ENCODE results near the gene GPRC6A.

Gene GPRC6A

DNA sequence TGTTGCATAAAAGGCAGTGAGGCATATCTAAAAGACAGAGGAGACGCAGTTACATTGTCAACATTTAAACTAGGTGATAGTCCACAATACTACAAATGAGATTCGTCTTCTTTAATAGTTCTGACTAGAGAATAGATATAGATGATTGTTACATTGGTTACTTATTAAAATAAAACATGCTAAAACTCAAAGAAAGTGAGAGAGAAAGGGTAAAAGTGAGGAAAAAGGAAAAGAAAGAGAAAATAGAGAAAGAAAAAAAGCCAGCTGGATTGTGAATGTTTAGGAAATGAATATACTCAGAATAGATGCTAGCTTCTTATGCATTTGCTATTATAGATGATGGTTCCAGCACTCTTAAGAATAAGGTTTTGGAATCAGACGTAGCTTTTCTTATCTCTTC is 35.7 kb downstream of the GPRC6A start:
- no peak for DNase-seq

DNA sequence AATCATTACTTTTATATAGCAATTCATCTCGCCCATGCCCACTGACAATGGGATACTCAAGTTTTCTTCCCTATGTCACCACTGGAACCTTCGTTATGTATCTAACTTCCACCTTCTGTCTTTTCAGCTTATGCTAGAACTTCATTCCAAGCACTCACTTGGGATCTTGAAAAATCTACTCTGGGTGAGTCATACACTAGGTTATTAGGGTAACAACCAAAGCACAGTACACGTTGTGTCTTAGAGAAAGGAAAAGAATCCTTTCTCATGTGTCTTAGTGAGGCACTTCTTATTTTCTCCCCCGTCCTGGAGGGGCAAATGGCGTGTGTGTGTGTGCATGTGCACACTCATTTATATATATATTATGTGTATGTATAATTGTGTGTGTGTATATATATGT is 45.0 kb downstream of the GPRC6A start:
- DNase-seq = no peak

DNA sequence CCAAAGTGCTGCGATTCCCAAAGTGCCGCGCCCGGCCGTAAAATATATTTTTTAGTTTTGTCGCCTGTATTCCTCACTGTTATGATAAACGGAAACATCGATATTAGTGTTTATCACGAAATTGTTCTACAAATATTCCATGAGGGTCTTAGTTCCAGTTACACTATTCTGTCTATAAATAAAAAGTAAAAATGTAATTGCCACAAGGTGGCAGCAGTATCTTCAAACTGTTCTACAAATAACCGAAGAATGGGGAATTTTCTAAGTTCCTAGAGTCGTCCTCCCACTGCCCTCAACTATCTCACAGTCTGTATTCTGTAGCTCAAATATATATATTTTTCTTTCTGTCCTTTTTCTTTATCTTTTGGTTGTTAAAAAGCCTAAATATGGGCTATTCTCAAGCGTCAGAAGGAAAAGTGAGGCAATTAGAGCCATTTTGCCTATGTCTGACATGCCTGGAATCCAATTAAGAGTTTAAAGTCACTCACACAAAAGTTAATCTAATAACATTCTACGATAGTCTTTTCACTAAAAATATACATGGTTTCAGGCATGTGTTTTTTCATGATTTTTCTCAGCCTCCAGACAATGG is 49.2 kb downstream of the GPRC6A start:
- no peak for DNase-seq

DNA sequence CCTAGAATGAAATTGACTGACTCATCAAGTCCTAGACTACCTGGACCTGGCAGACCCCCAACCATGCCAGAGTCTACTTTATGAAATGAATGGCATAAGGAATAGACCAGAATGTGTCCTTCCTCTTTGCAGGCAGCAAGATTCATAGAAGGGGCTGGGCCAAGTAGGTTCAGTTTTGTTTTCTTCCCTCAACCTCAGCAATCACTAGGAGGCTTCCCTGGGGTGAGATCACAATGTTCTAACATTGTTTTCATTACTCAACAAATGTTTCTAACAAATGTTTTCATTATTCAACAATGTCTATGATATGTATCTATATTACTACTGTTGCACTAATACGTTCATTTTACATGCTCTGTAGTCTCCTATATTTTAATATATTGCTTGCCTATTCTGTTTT is 55.0 kb downstream of the GPRC6A start:
- no peak for DNase-seq

DNA sequence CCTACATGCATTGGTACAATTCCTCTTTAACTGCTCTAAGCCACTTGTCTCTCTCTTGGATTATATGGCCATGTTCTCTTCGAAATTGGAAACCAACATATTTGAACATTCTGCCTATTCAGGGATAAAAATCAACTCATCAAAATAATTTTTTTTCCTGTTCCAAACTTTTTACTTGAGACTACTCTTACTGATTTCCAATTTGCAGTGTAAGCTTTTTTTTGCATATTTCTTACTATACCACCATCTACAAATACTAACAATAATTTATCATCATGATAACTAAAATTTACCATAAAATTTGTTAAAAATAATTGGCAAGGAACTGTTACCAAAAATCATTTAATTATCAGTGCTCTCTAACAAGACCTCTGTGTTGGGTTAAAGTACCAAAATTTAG is 56.4 kb downstream of the GPRC6A start:
- no peak for DNase-seq

DNA sequence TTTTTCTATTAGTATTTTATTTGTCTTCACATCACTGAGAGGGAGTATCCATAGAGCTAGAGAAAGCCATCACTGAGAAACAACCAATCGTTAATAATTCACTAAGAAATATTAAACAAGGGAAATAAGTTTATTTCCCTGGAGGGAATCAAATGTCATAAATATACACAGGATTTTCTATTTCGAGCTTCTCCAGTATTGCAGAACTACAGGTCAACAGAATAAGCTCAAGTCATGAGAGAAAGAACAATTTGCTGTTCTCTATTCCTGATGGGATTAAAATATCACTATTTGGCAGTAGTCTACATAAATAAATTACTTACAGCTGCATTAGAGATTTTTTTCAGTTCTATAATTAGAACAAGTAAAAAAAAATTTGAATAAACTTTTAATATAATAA is 61.2 kb downstream of the GPRC6A start:
- no peak for DNase-seq

DNA sequence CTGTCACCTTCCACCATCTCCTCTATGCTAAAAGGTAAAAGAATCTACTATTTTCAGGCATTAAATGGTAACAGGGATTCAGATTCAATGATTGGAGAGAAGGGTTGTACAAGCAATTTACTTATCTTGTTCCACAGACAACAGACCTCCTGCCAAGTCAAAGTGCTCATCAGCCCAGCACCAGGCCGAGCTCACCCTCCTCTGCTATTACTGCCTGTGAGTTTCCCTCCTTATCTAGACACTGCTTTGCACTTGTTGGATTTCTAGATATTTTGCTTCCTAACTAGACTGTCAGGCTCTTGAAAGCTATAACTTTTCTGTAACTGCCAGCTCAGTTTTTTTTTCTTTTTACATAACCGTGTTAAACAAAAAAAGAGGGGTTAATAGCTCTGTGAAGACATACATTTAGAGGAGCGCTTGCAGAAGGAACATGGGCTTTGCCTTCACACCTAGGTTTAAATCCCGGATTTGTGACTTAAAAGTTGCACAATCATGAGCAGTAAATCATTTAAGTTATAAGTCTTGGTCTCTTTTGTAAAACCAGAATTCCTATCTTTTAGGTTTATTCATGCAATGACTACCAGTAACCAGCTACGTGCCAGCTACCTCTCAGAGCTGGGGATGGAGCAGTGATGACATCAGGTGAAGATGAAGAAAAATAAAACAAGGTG is 62.2 kb downstream of the GPRC6A start:
- DNase-seq = no peak

DNA sequence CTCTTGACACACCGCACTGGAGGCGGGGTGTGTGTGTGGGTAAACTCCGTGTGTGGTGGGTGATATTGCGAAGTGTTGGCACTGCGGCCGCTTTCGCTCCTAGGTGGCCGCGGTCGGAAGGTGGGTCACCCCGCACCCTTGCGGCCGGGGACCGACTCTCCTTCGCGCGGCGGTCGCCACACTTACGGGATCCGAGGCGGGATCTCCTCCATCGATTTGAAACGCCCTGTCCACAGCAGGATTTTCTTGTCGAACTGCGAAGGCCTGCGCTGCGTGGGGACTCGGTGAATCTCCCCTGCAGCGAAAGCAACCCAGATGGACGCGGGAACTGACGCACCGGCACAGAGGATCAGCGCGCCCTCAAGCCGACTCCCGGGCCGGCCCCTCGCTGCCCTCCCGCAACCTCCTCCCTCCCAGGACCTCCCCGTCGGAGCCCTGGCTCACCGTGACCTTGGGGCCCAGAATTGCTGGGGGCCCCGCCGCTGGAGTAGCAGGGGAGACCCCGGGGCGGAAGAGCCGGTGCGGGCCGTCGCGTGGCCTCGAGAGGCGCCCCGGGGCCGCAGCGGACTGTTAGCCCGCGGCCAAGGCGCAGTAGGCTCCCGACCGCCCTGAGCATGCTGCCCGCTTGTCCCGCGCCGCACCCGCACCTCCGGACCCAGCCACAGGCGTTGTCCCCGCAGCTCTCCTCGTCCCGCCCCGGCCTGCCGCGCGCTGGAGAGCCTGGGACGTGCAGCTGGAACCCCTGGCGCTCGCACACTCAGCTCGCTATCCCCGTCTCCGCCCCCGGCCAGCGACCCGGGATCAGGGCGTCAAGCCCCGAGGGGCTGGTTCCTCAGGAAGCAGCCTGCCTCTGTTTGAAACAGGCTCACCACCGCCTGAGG is 63.7 kb downstream of the GPRC6A start, which contains the start of gene FAM162B:
FAM162B (minus strand) TSS at position 759 of the 881 bp plus-strand sequence; CDS start at position 616, 143 bp downstream.
- peak in 3 of 56 donors; percentile 2 to 11 (median 2) for DNase-seq

DNA sequence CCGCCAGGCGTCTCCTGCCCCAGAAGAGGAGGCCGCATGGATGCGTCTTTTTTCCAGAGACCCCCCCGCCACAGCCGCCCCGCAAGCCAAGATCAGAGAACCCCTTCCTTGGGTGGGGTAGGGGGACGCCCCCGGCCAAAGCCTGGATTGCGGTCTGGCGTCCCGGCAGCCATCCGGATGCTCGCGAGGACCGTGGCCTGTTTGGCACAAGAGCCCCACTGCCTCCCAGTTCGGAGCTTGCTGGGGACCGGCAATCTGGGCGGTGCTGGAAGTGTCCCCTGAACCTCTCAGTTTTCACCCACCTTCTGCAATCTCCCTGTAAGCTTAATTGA is 64.3 kb downstream of the GPRC6A start:
- DNase-seq = no peak

DNA sequence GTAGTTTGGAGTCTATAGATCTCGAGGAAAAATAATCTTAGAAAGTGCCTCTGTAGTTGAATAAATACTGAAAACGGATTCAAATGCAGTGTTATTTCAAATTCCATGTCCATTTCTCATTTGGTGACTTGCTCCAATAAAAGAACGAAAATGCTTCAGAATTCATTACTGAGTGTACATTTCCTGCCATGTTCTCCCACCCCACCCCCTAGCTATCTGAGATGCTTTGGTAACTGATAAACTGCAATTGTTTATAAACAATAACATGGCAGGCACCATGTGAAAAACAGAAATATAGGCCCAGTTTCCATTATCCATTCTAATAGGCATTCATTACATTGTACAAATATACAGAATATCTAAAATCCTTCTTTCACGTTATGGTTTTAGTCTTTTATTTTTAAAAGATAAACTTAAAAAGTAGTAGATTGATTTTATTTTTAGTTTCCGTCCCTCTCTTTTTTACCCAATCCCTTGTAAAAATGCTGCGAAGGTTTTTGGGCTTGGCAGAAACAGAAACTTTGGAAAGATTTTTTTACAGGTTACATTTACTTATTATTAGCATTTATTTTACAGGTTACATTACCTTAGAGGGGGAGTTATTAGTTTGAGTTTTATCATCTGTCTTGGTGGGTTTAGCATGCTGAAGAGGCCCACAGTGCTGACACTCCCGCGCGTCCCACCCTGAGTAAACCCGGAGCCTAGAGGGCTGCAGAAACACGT is 64.8 kb downstream of the GPRC6A start:
- no peak for DNase-seq

DNA sequence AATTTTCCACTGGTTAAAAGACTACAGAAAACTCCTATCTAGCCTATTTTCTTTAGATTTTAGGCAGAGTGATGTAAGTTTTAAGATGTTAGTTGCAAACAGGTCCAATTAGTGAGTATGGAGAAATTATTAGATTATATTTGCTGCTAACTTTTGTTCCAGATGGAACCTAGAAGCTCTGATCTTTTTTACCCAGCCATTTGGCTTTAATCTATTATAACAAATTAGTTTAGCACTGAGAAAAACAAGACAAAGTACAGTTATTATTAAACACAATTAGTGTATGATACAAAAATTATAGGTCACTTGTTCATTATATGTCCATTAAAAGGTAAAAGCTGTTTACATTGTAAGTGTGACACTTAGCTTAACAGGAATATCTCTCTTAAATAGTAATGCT is 65.8 kb downstream of the GPRC6A start:
- DNase-seq = no peak

DNA sequence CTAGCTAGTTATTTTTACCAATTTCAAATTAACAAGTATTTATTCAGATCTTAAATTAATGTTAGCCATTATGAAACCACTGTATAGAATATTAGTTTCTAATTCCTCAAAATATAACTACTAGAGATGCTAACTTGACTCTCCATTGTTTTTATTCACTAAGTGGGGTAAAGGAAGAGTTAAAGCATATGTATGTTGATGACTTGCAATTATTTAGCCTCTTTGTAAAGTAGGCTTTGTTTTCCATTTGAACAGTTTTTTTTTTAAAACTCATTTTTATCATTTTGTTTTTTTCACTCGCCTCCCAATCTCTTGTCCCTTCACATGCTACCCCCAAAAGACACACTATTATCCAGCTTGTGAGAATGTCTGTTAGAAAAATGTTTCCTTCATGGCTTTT is 66.6 kb downstream of the GPRC6A start:
- DNase-seq = no peak

DNA sequence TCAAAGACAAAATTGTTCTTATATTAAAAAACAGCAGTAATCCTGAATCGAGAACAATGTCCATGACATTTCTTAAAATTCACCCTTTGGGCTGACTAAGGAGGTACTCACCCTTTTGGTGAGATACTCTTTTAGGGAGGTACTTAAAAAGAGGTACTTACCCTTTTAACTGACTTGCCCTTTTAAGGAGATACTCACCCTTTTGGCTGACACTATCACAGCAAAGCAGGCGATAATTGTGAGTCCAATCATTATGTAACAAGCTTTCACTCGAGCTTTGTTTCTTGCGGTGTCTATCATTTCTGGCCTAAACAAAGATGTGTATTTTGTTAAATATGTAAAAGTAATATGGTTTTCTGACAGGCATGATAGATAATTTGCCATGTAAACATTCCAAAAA is 67.1 kb downstream of the GPRC6A start:
- no peak for DNase-seq

DNA sequence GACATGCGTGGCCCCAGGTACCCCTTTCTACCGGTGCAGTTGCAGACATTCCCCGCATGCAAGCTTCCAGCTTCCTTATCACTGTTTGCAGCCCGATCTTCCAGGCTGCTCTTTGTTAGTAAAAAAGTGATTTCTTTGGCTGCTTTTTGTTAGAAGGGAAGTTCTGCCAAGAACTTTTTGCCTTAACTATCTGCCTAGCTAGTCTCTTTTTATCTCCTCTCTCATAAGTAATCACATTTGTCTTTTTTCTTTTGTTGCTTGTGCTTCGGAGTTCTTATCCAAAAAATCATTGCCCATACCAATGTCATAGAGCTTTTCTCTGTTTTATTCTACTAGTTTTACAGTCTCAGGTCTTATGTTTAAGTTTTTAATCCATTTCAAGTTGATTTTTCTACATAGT is 83.7 kb downstream of the GPRC6A start:
- no peak for DNase-seq

Measured in nucleus accumbens (tissue), 56 donors.